ENCODE results near the gene KRTAP1-3. TPM values are rescaled to one million over a fixed set of nuclear protein-coding genes. Genes with fewer than 3 reads are reported as not detected.

The KRTAP1-3 gene
- total and polyA plus RNA-seq, 2 of the 4 experiments (the other 2 are of a cell fraction): not detected

DNA sequence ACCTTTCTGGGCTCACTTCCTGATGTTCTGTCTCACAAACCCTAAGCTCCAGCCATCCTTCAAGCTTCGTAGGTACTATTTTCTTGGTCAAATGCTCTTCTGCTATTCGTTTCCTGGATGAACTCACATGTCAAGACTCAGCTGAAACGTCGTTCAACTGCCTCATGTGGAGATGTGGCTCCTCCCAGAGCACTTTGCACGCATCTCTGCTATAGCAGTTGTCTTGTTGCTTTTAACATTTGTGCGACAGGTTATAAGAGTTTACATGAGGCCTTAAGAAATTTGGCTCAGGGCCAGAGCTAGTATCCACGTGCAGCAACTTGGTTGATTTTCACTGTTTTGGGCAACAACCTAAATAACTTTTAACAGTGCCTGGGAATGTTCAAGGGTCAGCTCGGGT is 47.8 kb downstream of the KRTAP1-3 start:
- H3K4me2 ChIP-seq (ENCODE audit: low read depth, low read length): no peak overlapping the region
- CTCF ChIA-PET: no interaction called here
- DNase-seq (no peak), ATAC-seq (ENCODE audit: low read depth) (no peak)
- no peak overlapping the region for H4K91ac ChIP-seq (ENCODE audit: insufficient read depth, low read depth, low read length)
- in situ Hi-C loops (cut with MboI; ENCODE audit: low sequenced_read_pairs) (no loop called here), intact Hi-C loops (cut with micrococcal nuclease) (no loop called here), dilution Hi-C loops (cut with HindIII; ENCODE audit: low sequenced_read_pairs, unreplicated experiment) (no loop called here)
- H4K8ac ChIP-seq (ENCODE audit: low read depth in 2 of 2, low read length in 2 of 2): no peak overlapping the region
- 58% methylated on average over 4 of the region's 8 CpGs; no CpG with 5 or more reads in 1 of the 2 experiments for WGBS, 2 experiments (ENCODE audit: extremely low coverage in 2 of 2, insufficient read length in 1 of 2)
- H3K27ac ChIP-seq (ENCODE audit: insufficient read depth, low read length): no peak overlapping the region
- H2BK5ac ChIP-seq (ENCODE audit: low read depth, low read length, poor library complexity, severe bottlenecking): no peak overlapping the region
- no peaks in the 10 kb centered on the region for H3K79me1 ChIP-seq (ENCODE audit: low read depth in 1 of 2, low read length in 2 of 2)
- no peak overlapping the region for H3K23ac ChIP-seq (ENCODE audit: low read depth, low read length)
- H3K18ac ChIP-seq (ENCODE audit: low read depth, low read length): no peak overlapping the region
- no TSS peak for BruUV-seq (replicated peaks)
- peak overlapping the region; percentile 44 for H2AFZ ChIP-seq (replicated peaks; ENCODE audit: low read length, poor library complexity)
- H2AK9ac ChIP-seq (replicated peaks; ENCODE audit: low read depth, low read length, poor library complexity): no peak overlapping the region
- no peaks in the 10 kb centered on the region for H3K9me1 ChIP-seq (ENCODE audit: insufficient read depth, low read length)
- no peaks in the 10 kb centered on the region for H4K20me1 ChIP-seq (ENCODE audit: insufficient read depth, low read length)
- no peaks in the 10 kb centered on the region for H3K36me3 ChIP-seq (ENCODE audit: control insufficient read depth, insufficient read depth, low read length)
- H3K9ac ChIP-seq (ENCODE audit: low read depth, low read length): no peak overlapping the region
- POLR2A ChIA-PET (ENCODE audit: unreplicated experiment): no interaction called here
- H3K4ac ChIP-seq (ENCODE audit: low read depth, low read length): no peak overlapping the region
- no peak overlapping the region for H3K56ac ChIP-seq (ENCODE audit: extremely low read depth, insufficient read depth, low read length)
- H4K5ac ChIP-seq (ENCODE audit: low read depth, low read length): no peak overlapping the region
- H3K9me3 ChIP-seq (ENCODE audit: control insufficient read depth, insufficient read depth, low read length): no peaks in the 10 kb centered on the region
- H2AK5ac ChIP-seq (ENCODE audit: low read depth, low read length): no peak overlapping the region
- no peak overlapping the region for H3K4me3 ChIP-seq (ENCODE audit: insufficient read depth, low read depth, low read length)
- TF ChIP-seq BHLHE40 (IDR thresholded peaks at IDR 0.05; ENCODE audit: low read depth, low read length): no peak
- no peak for TF ChIP-seq CEBPB (IDR thresholded peaks at IDR 0.05; ENCODE audit: low read depth, low read length)
- no peak for TF ChIP-seq RAD21 (IDR thresholded peaks at IDR 0.05; ENCODE audit: low read length)
- TF ChIP-seq CTCF (conservative IDR thresholded peaks at IDR 0.05; ENCODE audit: low read depth, low read length): no peak
- no peak for TF ChIP-seq USF2 (IDR thresholded peaks at IDR 0.05; ENCODE audit: low read depth, low read length)
- no peak for TF ChIP-seq MAZ (IDR thresholded peaks at IDR 0.05; ENCODE audit: borderline replicate concordance, low read depth, low read length)
- no peak for TF ChIP-seq FOS (IDR thresholded peaks at IDR 0.05; ENCODE audit: low read depth, low read length)
- TF ChIP-seq CHD1 (IDR thresholded peaks at IDR 0.05; ENCODE audit: low read depth, low read length): no peak
- TF ChIP-seq NFE2L2 (IDR thresholded peaks at IDR 0.05; ENCODE audit: low read depth, low read length): no peak
- TF ChIP-seq SMC3 (IDR thresholded peaks at IDR 0.05; ENCODE audit: low read depth, low read length): no peak
- TF ChIP-seq RCOR1 (IDR thresholded peaks at IDR 0.05; ENCODE audit: insufficient replicate concordance, low read length): no peak
- TF ChIP-seq MXI1 (IDR thresholded peaks at IDR 0.05; ENCODE audit: borderline replicate concordance, low read depth, low read length): no peak
- no peak for TF ChIP-seq MAFK (IDR thresholded peaks at IDR 0.05; ENCODE audit: low read depth, low read length)
- TF ChIP-seq RFX5 (IDR thresholded peaks at IDR 0.05; ENCODE audit: low read depth, low read length): no peak
- H2BK20ac ChIP-seq (ENCODE audit: low read depth, low read length): no peak overlapping the region
- no peak overlapping the region; the same call in 1 of the 2 replicates for H3K14ac ChIP-seq (replicated peaks; ENCODE audit: low read depth, low read length)
- no peak overlapping the region for H2BK120ac ChIP-seq (ENCODE audit: low read depth, low read length)
- H3K27me3 ChIP-seq (ENCODE audit: control insufficient read depth, insufficient read depth, low read length): no peaks in the 10 kb centered on the region
- H2BK15ac ChIP-seq (ENCODE audit: low read depth, low read length): no peak overlapping the region; the same call in 2 of the 3 replicates
- H3K4me1 ChIP-seq (ENCODE audit: control insufficient read depth, insufficient read depth, low read length): no peaks in the 10 kb centered on the region

Measured in IMR-90 (cell line).